GM12878 (cell line): ENCODE results near the gene PAX5.

ENCODE experiments used
- NFIC ChIP-seq: IDR thresholded peaks from 2 replicates; pipeline ENCODE4 v1.6.1; 2012; ENCODE audit warnings: low read depth, mild to moderate bottlenecking, inconsistent platforms, low read length, moderate library complexity
- NRF1 ChIP-seq: conservative IDR thresholded peaks from 2 replicates; pipeline ENCODE4 v1.6.1; 2011; ENCODE audit warnings: mild to moderate bottlenecking, low read depth, low read length, improper control_type of control experiment
- YBX1 ChIP-seq: fragments of 450-650 bp; IDR thresholded peaks from 2 replicates; pipeline ENCODE4 v1.6.1; 2016; ENCODE audit warnings: antibody characterized with exemption
- ZNF274 ChIP-seq: IDR thresholded peaks from one replicate; pipeline ENCODE4 v1.8.0; 2011; ENCODE audit not compliant: insufficient read length, insufficient read depth
- TF ChIP-seq, protein P1 (sequence below), 3 experiments: IDR thresholded peaks in 2 of 3; conservative IDR thresholded peaks in 1 of 3; 2 replicates each; pipeline ENCODE4 v1.5.1; 2011; ENCODE audit warnings: low read depth in 3 of 3, low read length in 3 of 3, mild to moderate bottlenecking in 3 of 3, control low read depth in 2 of 3, moderate library complexity in 2 of 3, inconsistent platforms in 1 of 3, mixed read lengths in 1 of 3; ENCODE audit not compliant: control insufficient read depth in 2 of 3, insufficient read depth in 1 of 3; ENCODE audit errors: extremely low read depth in 1 of 3
- TF ChIP-seq, protein P2 (sequence below): IDR thresholded peaks from 2 replicates; pipeline ENCODE4 v1.6.1; 2012; ENCODE audit warnings: mild to moderate bottlenecking, low read depth, low read length
- TF ChIP-seq, protein P3 (sequence below): fragments of 450-650 bp; formaldehyde crosslinking; IDR thresholded peaks from 2 replicates; pipeline ENCODE4 v1.4.0; 2020; ENCODE audit warnings: mild to moderate bottlenecking, moderate library complexity

DNA sequence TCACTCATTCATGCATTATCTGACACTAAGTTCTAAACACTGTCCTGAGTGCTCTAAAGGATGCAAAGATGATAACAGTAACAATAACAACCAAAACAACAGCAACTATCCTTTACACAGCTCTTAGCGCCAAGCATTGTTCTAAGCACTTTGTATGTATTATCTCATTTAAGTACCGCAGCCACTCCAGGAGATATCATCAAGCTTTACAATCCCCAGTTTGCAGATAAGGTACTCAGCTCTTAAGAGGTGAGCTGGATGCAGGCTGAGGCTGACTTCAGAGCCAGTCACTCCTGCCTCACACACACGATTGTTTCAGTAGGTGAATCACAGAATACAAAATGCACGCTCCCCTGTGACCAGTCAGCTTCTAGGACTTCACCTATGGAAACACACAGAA is 141.8 kb downstream of the PAX5 start:
- TF ChIP-seq, protein P1, sequence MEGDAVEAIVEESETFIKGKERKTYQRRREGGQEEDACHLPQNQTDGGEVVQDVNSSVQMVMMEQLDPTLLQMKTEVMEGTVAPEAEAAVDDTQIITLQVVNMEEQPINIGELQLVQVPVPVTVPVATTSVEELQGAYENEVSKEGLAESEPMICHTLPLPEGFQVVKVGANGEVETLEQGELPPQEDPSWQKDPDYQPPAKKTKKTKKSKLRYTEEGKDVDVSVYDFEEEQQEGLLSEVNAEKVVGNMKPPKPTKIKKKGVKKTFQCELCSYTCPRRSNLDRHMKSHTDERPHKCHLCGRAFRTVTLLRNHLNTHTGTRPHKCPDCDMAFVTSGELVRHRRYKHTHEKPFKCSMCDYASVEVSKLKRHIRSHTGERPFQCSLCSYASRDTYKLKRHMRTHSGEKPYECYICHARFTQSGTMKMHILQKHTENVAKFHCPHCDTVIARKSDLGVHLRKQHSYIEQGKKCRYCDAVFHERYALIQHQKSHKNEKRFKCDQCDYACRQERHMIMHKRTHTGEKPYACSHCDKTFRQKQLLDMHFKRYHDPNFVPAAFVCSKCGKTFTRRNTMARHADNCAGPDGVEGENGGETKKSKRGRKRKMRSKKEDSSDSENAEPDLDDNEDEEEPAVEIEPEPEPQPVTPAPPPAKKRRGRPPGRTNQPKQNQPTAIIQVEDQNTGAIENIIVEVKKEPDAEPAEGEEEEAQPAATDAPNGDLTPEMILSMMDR (IDR thresholded peaks at IDR 0.05 in 2 of 3, conservative IDR thresholded peaks at IDR 0.05 in 1 of 3; ENCODE audit: control insufficient read depth in 2 of 3, extremely low read depth in 1 of 3, insufficient read depth in 1 of 3, low read depth in 3 of 3, low read length in 3 of 3) = no peak
- no peak for TF ChIP-seq NRF1
- no peak for TF ChIP-seq NFIC
- TF ChIP-seq YBX1 = no peak
- TF ChIP-seq, protein P2, sequence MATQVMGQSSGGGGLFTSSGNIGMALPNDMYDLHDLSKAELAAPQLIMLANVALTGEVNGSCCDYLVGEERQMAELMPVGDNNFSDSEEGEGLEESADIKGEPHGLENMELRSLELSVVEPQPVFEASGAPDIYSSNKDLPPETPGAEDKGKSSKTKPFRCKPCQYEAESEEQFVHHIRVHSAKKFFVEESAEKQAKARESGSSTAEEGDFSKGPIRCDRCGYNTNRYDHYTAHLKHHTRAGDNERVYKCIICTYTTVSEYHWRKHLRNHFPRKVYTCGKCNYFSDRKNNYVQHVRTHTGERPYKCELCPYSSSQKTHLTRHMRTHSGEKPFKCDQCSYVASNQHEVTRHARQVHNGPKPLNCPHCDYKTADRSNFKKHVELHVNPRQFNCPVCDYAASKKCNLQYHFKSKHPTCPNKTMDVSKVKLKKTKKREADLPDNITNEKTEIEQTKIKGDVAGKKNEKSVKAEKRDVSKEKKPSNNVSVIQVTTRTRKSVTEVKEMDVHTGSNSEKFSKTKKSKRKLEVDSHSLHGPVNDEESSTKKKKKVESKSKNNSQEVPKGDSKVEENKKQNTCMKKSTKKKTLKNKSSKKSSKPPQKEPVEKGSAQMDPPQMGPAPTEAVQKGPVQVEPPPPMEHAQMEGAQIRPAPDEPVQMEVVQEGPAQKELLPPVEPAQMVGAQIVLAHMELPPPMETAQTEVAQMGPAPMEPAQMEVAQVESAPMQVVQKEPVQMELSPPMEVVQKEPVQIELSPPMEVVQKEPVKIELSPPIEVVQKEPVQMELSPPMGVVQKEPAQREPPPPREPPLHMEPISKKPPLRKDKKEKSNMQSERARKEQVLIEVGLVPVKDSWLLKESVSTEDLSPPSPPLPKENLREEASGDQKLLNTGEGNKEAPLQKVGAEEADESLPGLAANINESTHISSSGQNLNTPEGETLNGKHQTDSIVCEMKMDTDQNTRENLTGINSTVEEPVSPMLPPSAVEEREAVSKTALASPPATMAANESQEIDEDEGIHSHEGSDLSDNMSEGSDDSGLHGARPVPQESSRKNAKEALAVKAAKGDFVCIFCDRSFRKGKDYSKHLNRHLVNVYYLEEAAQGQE = no peak
- TF ChIP-seq, protein P3, sequence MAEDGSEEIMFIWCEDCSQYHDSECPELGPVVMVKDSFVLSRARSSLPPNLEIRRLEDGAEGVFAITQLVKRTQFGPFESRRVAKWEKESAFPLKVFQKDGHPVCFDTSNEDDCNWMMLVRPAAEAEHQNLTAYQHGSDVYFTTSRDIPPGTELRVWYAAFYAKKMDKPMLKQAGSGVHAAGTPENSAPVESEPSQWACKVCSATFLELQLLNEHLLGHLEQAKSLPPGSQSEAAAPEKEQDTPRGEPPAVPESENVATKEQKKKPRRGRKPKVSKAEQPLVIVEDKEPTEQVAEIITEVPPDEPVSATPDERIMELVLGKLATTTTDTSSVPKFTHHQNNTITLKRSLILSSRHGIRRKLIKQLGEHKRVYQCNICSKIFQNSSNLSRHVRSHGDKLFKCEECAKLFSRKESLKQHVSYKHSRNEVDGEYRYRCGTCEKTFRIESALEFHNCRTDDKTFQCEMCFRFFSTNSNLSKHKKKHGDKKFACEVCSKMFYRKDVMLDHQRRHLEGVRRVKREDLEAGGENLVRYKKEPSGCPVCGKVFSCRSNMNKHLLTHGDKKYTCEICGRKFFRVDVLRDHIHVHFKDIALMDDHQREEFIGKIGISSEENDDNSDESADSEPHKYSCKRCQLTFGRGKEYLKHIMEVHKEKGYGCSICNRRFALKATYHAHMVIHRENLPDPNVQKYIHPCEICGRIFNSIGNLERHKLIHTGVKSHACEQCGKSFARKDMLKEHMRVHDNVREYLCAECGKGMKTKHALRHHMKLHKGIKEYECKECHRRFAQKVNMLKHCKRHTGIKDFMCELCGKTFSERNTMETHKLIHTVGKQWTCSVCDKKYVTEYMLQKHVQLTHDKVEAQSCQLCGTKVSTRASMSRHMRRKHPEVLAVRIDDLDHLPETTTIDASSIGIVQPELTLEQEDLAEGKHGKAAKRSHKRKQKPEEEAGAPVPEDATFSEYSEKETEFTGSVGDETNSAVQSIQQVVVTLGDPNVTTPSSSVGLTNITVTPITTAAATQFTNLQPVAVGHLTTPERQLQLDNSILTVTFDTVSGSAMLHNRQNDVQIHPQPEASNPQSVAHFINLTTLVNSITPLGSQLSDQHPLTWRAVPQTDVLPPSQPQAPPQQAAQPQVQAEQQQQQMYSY (CRISPR knock-in tag) = no peak
- TF ChIP-seq ZNF274 = no peak
